Measurements from ENCODE around the gene ALG3.

GRCh38 chr3:184290331-184290730, 41.6 kb upstream of the ALG3 start:
- TF ChIP-seq POLR2A (IDR thresholded peaks at IDR 0.05; ENCODE audit: low read depth, low read length) (no peak), EZH2 (IDR thresholded peaks at IDR 0.05; ENCODE audit: borderline replicate concordance, low read depth, low read length, severe bottlenecking) (no peak), POLR2AphosphoS5 (IDR thresholded peaks at IDR 0.05; ENCODE audit: insufficient read depth, low read depth, low read length) (no peak), JUN (IDR thresholded peaks at IDR 0.05; ENCODE audit: borderline replicate concordance, insufficient read depth, insufficient read length, low read depth) (no peak), MYC (IDR thresholded peaks at IDR 0.05; ENCODE audit: low read depth, low read length) (no peak), FOS (IDR thresholded peaks at IDR 0.05; ENCODE audit: borderline replicate concordance, insufficient read depth, low read length) (no peak), GATA2 (IDR thresholded peaks at IDR 0.05; ENCODE audit: insufficient read depth, insufficient read length, low read depth, low read length) (no peak)
- TF ChIP-seq, protein P1, sequence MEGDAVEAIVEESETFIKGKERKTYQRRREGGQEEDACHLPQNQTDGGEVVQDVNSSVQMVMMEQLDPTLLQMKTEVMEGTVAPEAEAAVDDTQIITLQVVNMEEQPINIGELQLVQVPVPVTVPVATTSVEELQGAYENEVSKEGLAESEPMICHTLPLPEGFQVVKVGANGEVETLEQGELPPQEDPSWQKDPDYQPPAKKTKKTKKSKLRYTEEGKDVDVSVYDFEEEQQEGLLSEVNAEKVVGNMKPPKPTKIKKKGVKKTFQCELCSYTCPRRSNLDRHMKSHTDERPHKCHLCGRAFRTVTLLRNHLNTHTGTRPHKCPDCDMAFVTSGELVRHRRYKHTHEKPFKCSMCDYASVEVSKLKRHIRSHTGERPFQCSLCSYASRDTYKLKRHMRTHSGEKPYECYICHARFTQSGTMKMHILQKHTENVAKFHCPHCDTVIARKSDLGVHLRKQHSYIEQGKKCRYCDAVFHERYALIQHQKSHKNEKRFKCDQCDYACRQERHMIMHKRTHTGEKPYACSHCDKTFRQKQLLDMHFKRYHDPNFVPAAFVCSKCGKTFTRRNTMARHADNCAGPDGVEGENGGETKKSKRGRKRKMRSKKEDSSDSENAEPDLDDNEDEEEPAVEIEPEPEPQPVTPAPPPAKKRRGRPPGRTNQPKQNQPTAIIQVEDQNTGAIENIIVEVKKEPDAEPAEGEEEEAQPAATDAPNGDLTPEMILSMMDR (IDR thresholded peaks at IDR 0.05; ENCODE audit: extremely low read depth in 1 of 2, insufficient read depth in 1 of 2, low read depth in 1 of 2, low read length in 2 of 2), result no peak
- TF ChIP-seq, protein P2, sequence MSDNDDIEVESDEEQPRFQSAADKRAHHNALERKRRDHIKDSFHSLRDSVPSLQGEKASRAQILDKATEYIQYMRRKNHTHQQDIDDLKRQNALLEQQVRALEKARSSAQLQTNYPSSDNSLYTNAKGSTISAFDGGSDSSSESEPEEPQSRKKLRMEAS (IDR thresholded peaks at IDR 0.05; ENCODE audit: insufficient read depth, insufficient read length), result no peak

All from endothelial cell of umbilical vein (primary cell).